22Rv1 (cell line): Measurements from ENCODE around the gene CHST15.

Source experiments
- CTCF ChIP-seq: fragments of 450-650 bp; IDR thresholded peaks from 2 replicates; pipeline ENCODE4 v1.5.1; 2017; ENCODE audit warnings: mild to moderate bottlenecking
- ZFX ChIP-seq: fragments of 450-650 bp; IDR thresholded peaks from 2 replicates; pipeline ENCODE4 v1.6.1; 2017; ENCODE audit warnings: antibody characterized with exemption, borderline replicate concordance

GRCh38 chr10:124057601-124058000 lies 35.8 kb downstream of the CHST15 start:
- TF ChIP-seq CTCF (no peak), ZFX (no peak)
